Cardiac fibroblast (primary cell): Measurements from ENCODE around the gene HLA-C.

ENCODE experiments used
- DNase-seq, 2 donors: peaks; one replicate each; pipeline versions ENCODE4 v3.0.0 to v3.0.0-alpha.2; 2010; ENCODE audit warnings: low read depth in 2 of 2
- H3K4me3 ChIP-seq, 2 donors: replicated peaks in 1 of 2; 1 replicate in 1 of 2; 2 replicates in 1 of 2; pipeline ENCODE4 v1.5.1; 2011; ENCODE audit warnings: low read depth in 2 of 2, low read length in 2 of 2, mild to moderate bottlenecking in 2 of 2, moderate library complexity in 1 of 2
- TF ChIP-seq, protein P1 (sequence below): IDR thresholded peaks from one replicate; pipeline ENCODE4 v1.5.1; 2011; ENCODE audit warnings: low read depth, mild to moderate bottlenecking, low read length, inconsistent platforms

Gene HLA-C

DNA sequence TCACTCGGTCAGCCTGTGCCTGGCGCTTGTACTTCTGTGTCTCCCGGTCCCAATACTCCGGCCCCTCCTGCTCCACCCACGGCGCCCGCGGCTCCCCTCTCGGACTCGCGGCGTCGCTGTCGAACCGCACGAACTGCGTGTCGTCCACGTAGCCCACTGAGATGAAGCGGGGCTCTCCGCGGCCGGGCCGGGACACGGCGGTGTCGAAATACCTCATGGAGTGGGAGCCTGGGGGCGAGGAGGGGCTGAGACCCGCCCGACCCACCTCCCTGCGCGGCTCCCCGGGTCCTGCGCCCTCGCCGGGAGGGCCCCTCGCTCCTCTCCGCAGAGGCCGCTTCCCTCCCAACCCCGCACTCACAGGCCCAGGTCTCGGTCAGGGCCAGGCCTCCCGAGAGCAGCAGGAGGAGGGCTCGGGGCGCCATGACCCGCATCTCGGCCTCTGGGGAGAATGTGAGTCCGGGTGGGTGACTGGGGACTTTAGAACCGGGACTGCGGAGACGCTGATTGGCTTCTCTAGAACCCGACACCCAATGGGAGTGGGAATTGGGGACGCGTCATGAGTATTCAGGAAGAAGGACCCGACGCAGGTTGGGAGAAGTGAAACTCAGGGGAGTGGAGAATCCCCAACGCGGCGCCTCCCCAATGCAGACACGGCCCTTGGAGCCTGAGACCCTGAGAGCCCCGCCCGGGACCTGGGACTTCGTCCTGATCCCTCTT, at the start of gene HLA-C:
Gene HLA-C (minus strand): TSS at position 452 of the 717 bp plus-strand sequence. CDS start 21 bp downstream, at position 431.
- DNase-seq: peak; percentile 95 to 97
- peak within 1 kb of the TSS; percentile 68 to 75 for H3K4me3 ChIP-seq
- TF ChIP-seq, protein P1, sequence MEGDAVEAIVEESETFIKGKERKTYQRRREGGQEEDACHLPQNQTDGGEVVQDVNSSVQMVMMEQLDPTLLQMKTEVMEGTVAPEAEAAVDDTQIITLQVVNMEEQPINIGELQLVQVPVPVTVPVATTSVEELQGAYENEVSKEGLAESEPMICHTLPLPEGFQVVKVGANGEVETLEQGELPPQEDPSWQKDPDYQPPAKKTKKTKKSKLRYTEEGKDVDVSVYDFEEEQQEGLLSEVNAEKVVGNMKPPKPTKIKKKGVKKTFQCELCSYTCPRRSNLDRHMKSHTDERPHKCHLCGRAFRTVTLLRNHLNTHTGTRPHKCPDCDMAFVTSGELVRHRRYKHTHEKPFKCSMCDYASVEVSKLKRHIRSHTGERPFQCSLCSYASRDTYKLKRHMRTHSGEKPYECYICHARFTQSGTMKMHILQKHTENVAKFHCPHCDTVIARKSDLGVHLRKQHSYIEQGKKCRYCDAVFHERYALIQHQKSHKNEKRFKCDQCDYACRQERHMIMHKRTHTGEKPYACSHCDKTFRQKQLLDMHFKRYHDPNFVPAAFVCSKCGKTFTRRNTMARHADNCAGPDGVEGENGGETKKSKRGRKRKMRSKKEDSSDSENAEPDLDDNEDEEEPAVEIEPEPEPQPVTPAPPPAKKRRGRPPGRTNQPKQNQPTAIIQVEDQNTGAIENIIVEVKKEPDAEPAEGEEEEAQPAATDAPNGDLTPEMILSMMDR: peak; percentile 20

- TF ChIP-seq, protein P1: no peak
- no peak for DNase-seq
- H3K4me3 ChIP-seq: no peak overlapping the region
Observed at GRCh38 chr6:31321005-31321707, 49.3 kb upstream of the HLA-C start.

DNA sequence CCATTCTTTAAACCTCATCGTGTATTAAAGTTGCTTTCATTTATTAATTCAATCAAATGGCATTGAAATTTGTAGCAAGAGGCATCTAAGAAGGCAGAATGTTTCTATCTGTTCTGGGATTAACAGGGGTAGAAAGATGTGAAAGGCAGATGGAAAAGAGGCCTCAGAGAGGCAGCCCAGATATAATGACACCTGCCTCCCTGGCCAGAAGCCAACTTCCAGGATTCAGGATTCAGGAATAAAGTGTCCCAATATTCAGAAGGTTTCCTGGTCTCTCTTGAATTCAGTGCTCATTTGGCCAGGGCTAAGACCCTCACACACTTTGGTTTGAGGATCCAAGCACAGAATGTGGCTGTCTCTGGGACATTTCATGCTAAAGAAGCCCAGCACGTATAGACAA, 45.1 kb upstream of the HLA-C start:
- DNase-seq: no peak
- no peak overlapping the region for H3K4me3 ChIP-seq
- TF ChIP-seq, protein P1: no peak

DNA sequence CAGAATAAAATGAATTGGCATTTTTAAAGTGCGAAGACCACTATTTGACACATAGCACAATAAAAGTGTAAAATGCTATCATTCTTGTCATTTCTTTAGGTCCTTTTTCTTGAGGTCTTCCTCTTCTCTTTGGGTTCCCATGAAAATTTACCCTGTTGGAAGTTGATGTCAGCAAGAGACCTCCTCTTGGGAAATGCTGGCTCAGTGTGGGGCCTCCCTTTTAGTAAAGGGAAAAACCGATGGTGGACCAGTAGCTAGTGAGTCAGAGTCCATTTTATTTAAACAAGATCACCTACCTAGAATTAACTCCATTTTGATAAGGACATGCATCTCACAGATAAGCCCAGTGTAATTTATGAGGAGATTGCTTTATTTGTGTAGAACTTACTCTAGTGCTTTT, 37.7 kb upstream of the HLA-C start:
- TF ChIP-seq, protein P1: no peak
- H3K4me3 ChIP-seq: no peak overlapping the region
- DNase-seq: no peak

- no peak for DNase-seq
- no peak overlapping the region for H3K4me3 ChIP-seq
- TF ChIP-seq, protein P1: no peak
Observed at GRCh38 chr6:31308845-31309175, 36.9 kb upstream of the HLA-C start.

DNA sequence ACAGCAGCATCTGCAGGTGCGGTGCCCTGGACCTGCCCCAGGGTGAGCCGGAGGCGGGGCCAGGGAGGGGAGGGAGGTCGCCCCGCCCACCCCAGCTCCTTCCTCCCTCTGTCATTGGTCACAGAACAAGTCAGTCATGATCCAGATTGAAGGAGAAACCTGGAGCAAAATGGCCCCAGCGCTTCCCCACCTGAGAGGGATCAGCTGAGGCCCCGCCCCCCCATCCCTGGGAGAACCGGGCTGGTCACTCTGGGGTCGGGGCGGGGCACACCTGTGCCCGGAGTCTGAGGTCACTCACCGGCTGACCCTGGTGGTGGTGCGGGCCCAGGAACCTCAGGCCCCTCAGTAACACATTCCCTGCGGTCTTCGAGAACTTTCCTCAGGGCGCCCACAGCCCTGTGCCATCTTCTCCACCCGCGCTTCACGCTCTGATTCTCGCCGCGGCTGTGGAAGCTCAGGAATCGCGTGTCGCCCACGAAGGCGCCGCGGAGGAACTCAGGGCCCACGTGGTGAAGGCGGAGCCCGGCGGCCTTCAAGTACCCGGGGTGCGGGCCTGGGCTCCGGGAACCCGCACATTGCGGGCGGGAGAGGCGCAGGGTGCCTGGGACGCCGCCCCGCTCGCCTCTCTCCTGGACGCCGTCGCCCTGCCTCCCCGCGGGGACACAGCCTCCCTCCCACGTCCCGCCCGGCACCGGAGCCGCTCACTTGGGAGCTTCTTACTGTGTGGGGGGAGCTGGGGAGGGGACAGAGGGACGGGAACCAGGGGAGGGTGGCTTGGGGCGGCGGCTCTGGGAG, 36.4 kb upstream of the HLA-C start:
- H3K4me3 ChIP-seq: no peak overlapping the region
- DNase-seq: peak in 1 of 2 donors; percentile 9
- TF ChIP-seq, protein P1: no peak
